ENCODE measurements around the gene DCTD. TPM values are rescaled to one million over a fixed set of nuclear protein-coding genes. Genes with fewer than 3 reads are reported as not detected.
A peak's percentile ranks its signal among the peaks of the same experiment; 100 is the strongest.

DCTD gene
- total and polyA plus RNA-seq, 4 donors, result 36.9 to 52.9 (median 44.7) TPM

- TF ChIP-seq REST (IDR thresholded peaks at IDR 0.05) (no peak), SP1 (IDR thresholded peaks at IDR 0.05) (no peak)
These were observed 12.1 kb upstream of the DCTD start (continued) for GRCh38 chr4:182929296-182929695.

GRCh38 chr4:182928061-182928460, 10.9 kb upstream of the DCTD start:
- no peaks in the 10 kb centered on the region for H3K27me3 ChIP-seq (ENCODE audit: control insufficient read depth in 4 of 4, insufficient read depth in 4 of 4, low read length in 3 of 4)
- 54% methylated on average over 3 of the region's 3 CpGs for WGBS
- H3K4me3 ChIP-seq (ENCODE audit: low read depth in 1 of 3, low read length in 3 of 3), result no peak overlapping the region
- H3K27ac ChIP-seq (ENCODE audit: low read depth in 1 of 2, low read length in 2 of 2), result no peak overlapping the region
- no peaks in the 10 kb centered on the region for H3K9me3 ChIP-seq (ENCODE audit: control insufficient read depth in 4 of 4, low read length in 3 of 4)
- H3K36me3 ChIP-seq (ENCODE audit: control insufficient read depth in 4 of 4, insufficient read depth in 3 of 4, low read depth in 1 of 4, low read length in 3 of 4), result no peaks in the 10 kb centered on the region
- H3K4me1 ChIP-seq (ENCODE audit: control insufficient read depth in 4 of 4, insufficient read depth in 4 of 4, low read length in 3 of 4), result peaks cover 0 to 3% (median under 1%) of the 10 kb centered on the region in 4 donors
- no peak for DNase-seq (ENCODE audit: low spot score)
- H3K9ac ChIP-seq (ENCODE audit: low read depth in 1 of 2, low read length in 2 of 2), result no peak overlapping the region
- TF ChIP-seq REST (IDR thresholded peaks at IDR 0.05) (no peak), CTCF (IDR thresholded peaks at IDR 0.05; ENCODE audit: low read depth, low read length, missing input control) (peak; percentile 9), RAD21 (IDR thresholded peaks at IDR 0.05) (peak in 1 of 2 donors; percentile 24)

GRCh38 chr4:182927505-182927904, 10.3 kb upstream of the DCTD start:
- WGBS, result 72% methylated on average over 3 of the region's 3 CpGs

More at GRCh38 chr4:182927505-182927904, 10.3 kb upstream of the DCTD start:
- Histone ChIP-seq H3K4me3 (ENCODE audit: low read depth in 1 of 3, low read length in 3 of 3) (no peak overlapping the region), H3K27me3 (ENCODE audit: control insufficient read depth in 4 of 4, insufficient read depth in 4 of 4, low read length in 3 of 4) (no peaks in the 10 kb centered on the region), H3K9me3 (ENCODE audit: control insufficient read depth in 4 of 4, low read length in 3 of 4) (no peaks in the 10 kb centered on the region), H3K4me1 (ENCODE audit: control insufficient read depth in 4 of 4, insufficient read depth in 4 of 4, low read length in 3 of 4) (peaks cover 1 to 9% (median 4%) of the 10 kb centered on the region in 4 donors), H3K9ac (ENCODE audit: low read depth in 1 of 2, low read length in 2 of 2) (no peak overlapping the region), H3K36me3 (ENCODE audit: control insufficient read depth in 4 of 4, insufficient read depth in 3 of 4, low read depth in 1 of 4, low read length in 3 of 4) (no peaks in the 10 kb centered on the region), H3K27ac (ENCODE audit: low read depth in 1 of 2, low read length in 2 of 2) (no peak overlapping the region)
- TF ChIP-seq EGR1 (IDR thresholded peaks at IDR 0.05; ENCODE audit: low read depth in 2 of 2) (no peak), ATF3 (IDR thresholded peaks at IDR 0.05) (no peak), FOXA2 (IDR thresholded peaks at IDR 0.05) (no peak), NR2F2 (IDR thresholded peaks at IDR 0.05) (no peak)
- DNase-seq (ENCODE audit: low spot score), result no peak

Data from liver (tissue), 9 donors.